Caco-2 (cell line): ENCODE results near the gene REG1A. TPM values are rescaled to one million over a fixed set of nuclear protein-coding genes. Genes with fewer than 3 reads are reported as not detected.

ENCODE experiments used
- BruUV-seq: library from RNA; stranded (reverse); fragments of 400-500 nt; replicated peaks from 2 replicates; lab custom pipeline; 2021; lab: Mats Ljungman, UMichigan
- CTCF ChIA-PET: fragments of 300-600 bp; sonication (Branson Sonifier 250); formaldehyde crosslinking; loops from one replicate; lab custom pipeline; 2022; ENCODE audit warnings: antibody characterized with exemption; lab: Charles Lee
- POLR2A ChIA-PET: fragments of 300-600 bp; sonication (Branson Sonifier 250); formaldehyde crosslinking; loops from one replicate; lab custom pipeline; 2022; ENCODE audit warnings: antibody characterized with exemption; lab: Charles Lee
- DNase-seq, 2 experiments: peaks; one replicate each; pipeline versions ENCODE4 v3.0.0 to v3.0.0-alpha.2; 2020 to 2022
- H3K27me3 ChIP-seq: replicated peaks from 2 replicates; pipeline ENCODE4 v1.6.0; 2011; ENCODE audit warnings: low read length; ENCODE audit not compliant: control insufficient read depth, insufficient read depth
- H3K36me3 ChIP-seq: 2 replicates; pipeline ENCODE4 v1.5.1; 2011; ENCODE audit warnings: low read length; ENCODE audit not compliant: control insufficient read depth, insufficient read depth
- H3K4me1 ChIP-seq: fragments of 250-450 bp; sonication (Bioruptor Pico); 2 replicates; pipeline ENCODE4 v1.5.1; 2020; ENCODE audit warnings: mild to moderate bottlenecking
- H3K4me3 ChIP-seq: 2 replicates; pipeline ENCODE4 v1.5.1; 2011; ENCODE audit warnings: low read depth, mild to moderate bottlenecking, control low read depth, low read length
- H3K9me3 ChIP-seq: fragments of 250-450 bp; sonication (Bioruptor Pico); 2 replicates; pipeline ENCODE4 v1.5.1; 2020; ENCODE audit warnings: mild to moderate bottlenecking, moderate library complexity
- H3K27ac Mint-ChIP-seq: one replicate; pipeline ENCODE4 v1.8.0; 2022; ENCODE audit warnings: mixed read lengths; ENCODE audit not compliant: unreplicated experiment
- H3K27me3 Mint-ChIP-seq: one replicate; pipeline ENCODE4 v1.8.0; 2022; ENCODE audit warnings: mixed read lengths; ENCODE audit not compliant: insufficient read depth, unreplicated experiment
- H3K36me3 Mint-ChIP-seq: one replicate; pipeline ENCODE4 v1.8.0; 2022; ENCODE audit warnings: mild to moderate bottlenecking, mixed read lengths; ENCODE audit not compliant: insufficient read depth, unreplicated experiment
- H3K4me1 Mint-ChIP-seq: one replicate; pipeline ENCODE4 v1.8.0; 2022; ENCODE audit warnings: low read depth, mixed read lengths; ENCODE audit not compliant: unreplicated experiment
- H3K4me3 Mint-ChIP-seq: one replicate; pipeline ENCODE4 v1.8.0; 2022; ENCODE audit warnings: mild to moderate bottlenecking, moderate library complexity, mixed read lengths; ENCODE audit not compliant: unreplicated experiment
- H3K9me3 Mint-ChIP-seq: one replicate; pipeline ENCODE4 v1.8.0; 2022; ENCODE audit warnings: mixed read lengths; ENCODE audit not compliant: unreplicated experiment
- intact Hi-C: fragments of 100-400 bp; cut with micrococcal nuclease; formaldehyde crosslinking; loops from one replicate; pipeline ENCODE4 v1.10.0; 2022; ENCODE audit not compliant: unreplicated experiment
- total RNA-seq: library from RNA; stranded (reverse); gene quantifications from 2 replicates; pipeline ENCODE4 v1.2.3, GENCODE V29; 2022
- TF ChIP-seq, protein P1 (sequence below), 2 experiments: fragments of 200-600 bp in 1 of 2; IDR thresholded peaks; 1 replicate in 1 of 2; 2 replicates in 1 of 2; pipeline versions ENCODE4 v1.5.1 to v1.8.0; 2011 to 2022; ENCODE audit warnings: antibody characterized with exemption in 1 of 2, control low read depth in 1 of 2, inconsistent platforms in 1 of 2, low read depth in 1 of 2, low read length in 1 of 2, mild to moderate bottlenecking in 1 of 2, moderate library complexity in 1 of 2; ENCODE audit not compliant: insufficient read depth in 1 of 2, severe bottlenecking in 1 of 2, unreplicated experiment in 1 of 2

Gene REG1A
- total RNA-seq, 1 experiment from 2014 or later = 0.73 TPM

DNA sequence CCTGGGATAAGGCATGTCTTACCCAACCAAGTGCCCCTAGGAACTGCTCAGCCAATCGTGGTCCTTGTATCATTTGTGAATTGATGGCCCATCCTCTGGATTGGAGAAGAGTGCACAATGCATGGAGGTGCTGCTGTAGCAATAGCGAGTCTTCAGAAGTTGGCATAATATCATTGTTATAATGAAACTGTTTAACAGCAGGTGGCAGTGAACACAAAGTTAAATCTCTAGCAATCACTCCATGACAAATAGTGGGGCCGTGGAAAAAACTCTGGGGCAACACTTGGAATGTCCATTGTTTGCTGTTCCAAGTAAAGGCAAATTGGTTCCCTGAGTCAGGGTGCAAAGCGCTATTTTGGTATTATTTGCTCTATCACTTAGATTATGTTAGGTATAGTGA, 11.4 kb downstream of the REG1A start:
- BruUV-seq = no TSS peak
- no peaks in the 10 kb centered on the region for H3K27me3 ChIP-seq
- H3K36me3 ChIP-seq = no peaks in the 10 kb centered on the region
- H3K9me3 Mint-ChIP-seq = no peaks in the 10 kb centered on the region
- POLR2A ChIA-PET = no interaction called here
- no peak overlapping the region for H3K4me3 Mint-ChIP-seq
- DNase-seq = no peak
- H3K27me3 Mint-ChIP-seq = peaks cover 4% of the 10 kb centered on the region
- no peaks in the 10 kb centered on the region for H3K9me3 ChIP-seq
- no peaks in the 10 kb centered on the region for H3K36me3 Mint-ChIP-seq
- H3K27ac Mint-ChIP-seq = no peak overlapping the region
- H3K4me3 ChIP-seq = no peak overlapping the region
- TF ChIP-seq, protein P1, sequence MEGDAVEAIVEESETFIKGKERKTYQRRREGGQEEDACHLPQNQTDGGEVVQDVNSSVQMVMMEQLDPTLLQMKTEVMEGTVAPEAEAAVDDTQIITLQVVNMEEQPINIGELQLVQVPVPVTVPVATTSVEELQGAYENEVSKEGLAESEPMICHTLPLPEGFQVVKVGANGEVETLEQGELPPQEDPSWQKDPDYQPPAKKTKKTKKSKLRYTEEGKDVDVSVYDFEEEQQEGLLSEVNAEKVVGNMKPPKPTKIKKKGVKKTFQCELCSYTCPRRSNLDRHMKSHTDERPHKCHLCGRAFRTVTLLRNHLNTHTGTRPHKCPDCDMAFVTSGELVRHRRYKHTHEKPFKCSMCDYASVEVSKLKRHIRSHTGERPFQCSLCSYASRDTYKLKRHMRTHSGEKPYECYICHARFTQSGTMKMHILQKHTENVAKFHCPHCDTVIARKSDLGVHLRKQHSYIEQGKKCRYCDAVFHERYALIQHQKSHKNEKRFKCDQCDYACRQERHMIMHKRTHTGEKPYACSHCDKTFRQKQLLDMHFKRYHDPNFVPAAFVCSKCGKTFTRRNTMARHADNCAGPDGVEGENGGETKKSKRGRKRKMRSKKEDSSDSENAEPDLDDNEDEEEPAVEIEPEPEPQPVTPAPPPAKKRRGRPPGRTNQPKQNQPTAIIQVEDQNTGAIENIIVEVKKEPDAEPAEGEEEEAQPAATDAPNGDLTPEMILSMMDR (IDR thresholded peaks at IDR 0.05; ENCODE audit: insufficient read depth in 1 of 2, low read depth in 1 of 2, low read length in 1 of 2, severe bottlenecking in 1 of 2, unreplicated experiment in 1 of 2) = no peak
- no peaks in the 10 kb centered on the region for H3K4me1 ChIP-seq
- intact Hi-C loops = loop anchor here (1.0 to 5.0 kb wide), 4 partner anchors 31 to 391 kb away; no protein-coding TSS in a partner anchor
- CTCF ChIA-PET = no interaction called here
- H3K4me1 Mint-ChIP-seq = no peaks in the 10 kb centered on the region

DNA sequence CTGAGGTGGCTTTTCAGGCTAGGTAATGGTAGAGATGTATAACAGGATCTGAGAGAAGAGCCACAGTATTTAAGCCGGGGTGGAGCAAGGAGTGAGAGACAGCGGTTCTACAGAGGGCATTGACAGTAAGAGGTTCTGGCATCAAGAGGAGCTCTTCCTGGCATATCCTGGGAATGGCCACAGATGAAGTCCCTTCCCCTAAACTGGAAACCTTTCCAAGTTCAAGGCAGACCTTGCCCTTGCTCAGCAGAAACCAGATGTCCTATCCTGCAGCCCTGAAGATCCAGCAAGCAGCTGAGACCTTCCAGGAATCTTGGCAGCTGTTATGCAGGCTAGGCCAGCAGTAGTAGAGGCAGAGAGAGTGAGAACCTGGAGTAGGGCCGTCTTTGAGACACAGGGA, 18.1 kb downstream of the REG1A start:
- H3K27me3 Mint-ChIP-seq = no peaks in the 10 kb centered on the region
- BruUV-seq = no TSS peak
- no peaks in the 10 kb centered on the region for H3K4me1 Mint-ChIP-seq
- H3K9me3 ChIP-seq = no peaks in the 10 kb centered on the region
- ChIA-PET CTCF (no interaction called here), POLR2A (no interaction called here)
- H3K27me3 ChIP-seq = no peaks in the 10 kb centered on the region
- TF ChIP-seq, protein P1 (IDR thresholded peaks at IDR 0.05; ENCODE audit: insufficient read depth in 1 of 2, low read depth in 1 of 2, low read length in 1 of 2, severe bottlenecking in 1 of 2, unreplicated experiment in 1 of 2) = no peak
- no peak overlapping the region for H3K4me3 ChIP-seq
- no peaks in the 10 kb centered on the region for H3K4me1 ChIP-seq
- no peak for DNase-seq
- H3K27ac Mint-ChIP-seq = no peak overlapping the region
- no peaks in the 10 kb centered on the region for H3K36me3 ChIP-seq
- intact Hi-C loops = no loop called here
- H3K9me3 Mint-ChIP-seq = no peaks in the 10 kb centered on the region
- H3K36me3 Mint-ChIP-seq = no peaks in the 10 kb centered on the region
- no peak overlapping the region for H3K4me3 Mint-ChIP-seq

DNA sequence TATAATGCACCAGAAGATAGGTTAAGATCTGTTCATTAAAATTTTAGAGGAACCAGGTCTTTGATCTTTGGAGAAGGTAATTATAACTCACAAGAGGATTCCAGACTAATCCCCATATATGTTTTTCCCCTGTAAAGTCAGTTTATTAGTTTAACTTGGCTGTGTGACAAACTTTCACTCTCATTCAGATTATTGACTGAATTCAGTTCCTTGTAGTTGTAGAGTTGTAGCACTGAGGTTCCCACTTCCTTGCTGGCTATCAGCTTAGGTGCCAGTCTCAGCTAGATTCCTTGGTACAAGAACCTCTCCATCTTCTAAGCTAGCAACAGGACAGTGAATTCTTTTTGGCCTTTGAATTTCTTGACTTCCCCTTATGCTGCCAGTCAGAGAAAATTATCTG, 19.1 kb downstream of the REG1A start:
- H3K36me3 Mint-ChIP-seq = no peaks in the 10 kb centered on the region
- H3K36me3 ChIP-seq = no peaks in the 10 kb centered on the region
- no TSS peak for BruUV-seq
- intact Hi-C loops = no loop called here
- no peaks in the 10 kb centered on the region for H3K27me3 Mint-ChIP-seq
- H3K9me3 ChIP-seq = no peaks in the 10 kb centered on the region
- DNase-seq = no peak
- H3K4me1 Mint-ChIP-seq = no peaks in the 10 kb centered on the region
- CTCF ChIA-PET = no interaction called here
- POLR2A ChIA-PET = no interaction called here
- H3K27me3 ChIP-seq = no peaks in the 10 kb centered on the region
- H3K27ac Mint-ChIP-seq = no peak overlapping the region
- TF ChIP-seq, protein P1 (IDR thresholded peaks at IDR 0.05; ENCODE audit: insufficient read depth in 1 of 2, low read depth in 1 of 2, low read length in 1 of 2, severe bottlenecking in 1 of 2, unreplicated experiment in 1 of 2) = no peak
- H3K4me3 Mint-ChIP-seq = no peak overlapping the region
- no peaks in the 10 kb centered on the region for H3K9me3 Mint-ChIP-seq
- H3K4me3 ChIP-seq = no peak overlapping the region
- H3K4me1 ChIP-seq = no peaks in the 10 kb centered on the region
